T-cell (primary cell): ENCODE data around the gene VSTM2B. TPM values are rescaled to one million over a fixed set of nuclear protein-coding genes. Genes with fewer than 3 reads are reported as not detected.

Experiments used
- ATAC-seq, 4 experiments: fragments of 200-7000 bp in 3 of 4; fragments of 150-1000 bp in 1 of 4; cut with Tn5 transposase; replicated peaks in 1 of 4; 1 replicate in 3 of 4; 2 replicates in 1 of 4; pipeline ENCODE4 v1.10.0; 2021; ENCODE audit warnings: moderate library complexity in 3 of 4, mild to moderate bottlenecking in 2 of 4, moderate number of reproducible peaks in 1 of 4
- CTCF ChIA-PET, 2 donors: fragments of 300-600 bp; sonication (Branson Sonifier 250); formaldehyde crosslinking; loops; one replicate each; lab custom pipeline; 2022; ENCODE audit warnings: antibody characterized with exemption in 2 of 2; lab: Charles Lee
- POLR2A ChIA-PET, 2 donors: fragments of 300-600 bp; sonication (Branson Sonifier 250); formaldehyde crosslinking; loops; one replicate each; lab custom pipeline; 2022; ENCODE audit warnings: antibody characterized with exemption in 2 of 2; lab: Charles Lee
- DNase-seq, 35 experiments: peaks; one replicate each; pipeline versions ENCODE4 v3.0.0 to v3.0.0-alpha.2; 2013 to 2023
- H3K27ac ChIP-seq: one replicate; pipeline ENCODE4 v1.5.1; 2013; ENCODE audit warnings: low read length
- H3K27me3 ChIP-seq, 2 experiments: replicated peaks in 1 of 2; 1 replicate in 1 of 2; 2 replicates in 1 of 2; pipeline versions ENCODE4 v1.6.1 to v1.7.0; 2013; ENCODE audit warnings: low read length in 1 of 2, mixed read lengths in 1 of 2; ENCODE audit not compliant: control insufficient read depth in 2 of 2, insufficient read depth in 2 of 2; ENCODE audit errors: extremely low read depth in 1 of 2
- H3K36me3 ChIP-seq, 2 donors: 1 replicate in 1 of 2; 2 replicates in 1 of 2; pipeline versions ENCODE4 v1.6.1 to v1.7.0; 2013; ENCODE audit warnings: low read length in 1 of 2; ENCODE audit not compliant: control insufficient read depth in 2 of 2, insufficient read depth in 1 of 2; ENCODE audit errors: extremely low read depth in 1 of 2
- H3K4me1 ChIP-seq, 2 experiments: 1 replicate in 1 of 2; 2 replicates in 1 of 2; pipeline versions ENCODE4 v1.6.1 to v1.7.0; 2013; ENCODE audit warnings: low read length in 2 of 2, mixed read lengths in 1 of 2; ENCODE audit not compliant: insufficient read depth in 2 of 2, control insufficient read depth in 1 of 2; ENCODE audit errors: extremely low read depth in 1 of 2
- H3K4me3 ChIP-seq, 2 donors: 1 replicate in 1 of 2; 2 replicates in 1 of 2; pipeline versions ENCODE4 v1.5.1 to v1.7.0; 2013; ENCODE audit warnings: mild to moderate bottlenecking in 2 of 2, low read length in 1 of 2, moderate library complexity in 1 of 2; ENCODE audit not compliant: control insufficient read depth in 1 of 2; ENCODE audit errors: extremely low read depth in 1 of 2
- H3K9me3 ChIP-seq: 2 replicates; pipeline ENCODE4 v1.7.0; 2013
- H3K27ac Mint-ChIP-seq, 2 donors: one replicate each; pipeline ENCODE4 v1.8.0; 2020 to 2021; ENCODE audit warnings: mild to moderate bottlenecking in 2 of 2, mixed read lengths in 2 of 2
- H3K27me3 Mint-ChIP-seq, 2 donors: one replicate each; pipeline ENCODE4 v1.8.0; 2021 to 2022; ENCODE audit warnings: mixed read lengths in 2 of 2
- H3K36me3 Mint-ChIP-seq: one replicate; pipeline ENCODE4 v1.8.0; 2021; ENCODE audit warnings: mixed read lengths
- H3K4me1 Mint-ChIP-seq, 3 donors: one replicate each; pipeline ENCODE4 v1.8.0; 2020 to 2022; ENCODE audit warnings: mixed read lengths in 3 of 3, mild to moderate bottlenecking in 1 of 3
- H3K4me3 Mint-ChIP-seq, 3 donors: one replicate each; pipeline ENCODE4 v1.8.0; 2020 to 2022; ENCODE audit warnings: mild to moderate bottlenecking in 3 of 3, mixed read lengths in 3 of 3, moderate library complexity in 3 of 3
- H3K9me3 Mint-ChIP-seq, 3 donors: one replicate each; pipeline ENCODE4 v1.8.0; 2020 to 2022; ENCODE audit warnings: mixed read lengths in 3 of 3
- WGBS: methylation state at CpG from one replicate; pipeline ENCODE4 v1.1.5; 2013; ENCODE audit warnings: missing lambda C conversion rate; ENCODE audit not compliant: insufficient coverage; 5-methylcytosine and 5-hydroxymethylcytosine counted together
- total RNA-seq, 35 experiments: library from RNA in 6 of 35; stranded (reverse) in 6 of 35; fragments of 120-200 nt in 1 of 35; gene quantifications; one replicate each; pipeline versions ENCODE4 v1.2.1 to v1.2.4 and lab custom pipeline; 2013 to 2026

The VSTM2B gene
- total RNA-seq, 5 donors from 2014 or later (not counting 1 experiment from before 2014, with no cell fraction given), result not detected

DNA sequence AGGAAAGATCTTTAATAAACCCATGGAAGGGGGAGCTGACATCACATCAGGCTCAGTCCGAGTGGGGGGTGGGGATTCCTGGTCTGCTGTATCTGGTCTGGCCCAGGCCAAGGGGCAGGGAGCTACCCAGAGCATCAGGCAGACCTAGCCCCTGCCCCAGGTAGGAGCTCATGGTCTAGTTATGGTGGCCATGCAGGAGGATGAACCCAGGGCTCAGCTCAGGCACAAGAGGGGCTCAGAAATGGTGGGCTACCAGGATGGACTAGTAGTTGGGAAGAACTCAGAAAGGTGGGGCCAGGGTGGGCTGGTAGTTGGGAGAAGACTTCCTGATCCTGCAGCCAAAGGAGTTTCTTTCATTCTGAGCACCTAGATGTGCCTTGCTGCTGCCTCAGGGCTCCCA, 14.3 kb downstream of the VSTM2B start:
- Histone ChIP-seq H3K27ac (no peak overlapping the region), H3K27me3 (peaks cover 0 to 43% of the 10 kb centered on the region in 2 experiments), H3K36me3 (no peaks in the 10 kb centered on the region), H3K9me3 (no peaks in the 10 kb centered on the region), H3K4me3 (no peak overlapping the region), H3K4me1 (no peaks in the 10 kb centered on the region)
- H3K27ac Mint-ChIP-seq, result no peak overlapping the region
- H3K36me3 Mint-ChIP-seq, result no peaks in the 10 kb centered on the region
- no peaks in the 10 kb centered on the region for H3K4me1 Mint-ChIP-seq
- ATAC-seq, result no peak
- ChIA-PET CTCF (no interaction called here), POLR2A (no interaction called here)
- H3K4me3 Mint-ChIP-seq, result no peak overlapping the region
- H3K27me3 Mint-ChIP-seq, result peaks cover 16 to 27% of the 10 kb centered on the region in 2 donors
- H3K9me3 Mint-ChIP-seq, result peaks cover 0 to 4% (median 4%) of the 10 kb centered on the region in 3 donors
- no peak for DNase-seq
- WGBS, result 20% methylated on average over 1 of the region's 1 CpG

DNA sequence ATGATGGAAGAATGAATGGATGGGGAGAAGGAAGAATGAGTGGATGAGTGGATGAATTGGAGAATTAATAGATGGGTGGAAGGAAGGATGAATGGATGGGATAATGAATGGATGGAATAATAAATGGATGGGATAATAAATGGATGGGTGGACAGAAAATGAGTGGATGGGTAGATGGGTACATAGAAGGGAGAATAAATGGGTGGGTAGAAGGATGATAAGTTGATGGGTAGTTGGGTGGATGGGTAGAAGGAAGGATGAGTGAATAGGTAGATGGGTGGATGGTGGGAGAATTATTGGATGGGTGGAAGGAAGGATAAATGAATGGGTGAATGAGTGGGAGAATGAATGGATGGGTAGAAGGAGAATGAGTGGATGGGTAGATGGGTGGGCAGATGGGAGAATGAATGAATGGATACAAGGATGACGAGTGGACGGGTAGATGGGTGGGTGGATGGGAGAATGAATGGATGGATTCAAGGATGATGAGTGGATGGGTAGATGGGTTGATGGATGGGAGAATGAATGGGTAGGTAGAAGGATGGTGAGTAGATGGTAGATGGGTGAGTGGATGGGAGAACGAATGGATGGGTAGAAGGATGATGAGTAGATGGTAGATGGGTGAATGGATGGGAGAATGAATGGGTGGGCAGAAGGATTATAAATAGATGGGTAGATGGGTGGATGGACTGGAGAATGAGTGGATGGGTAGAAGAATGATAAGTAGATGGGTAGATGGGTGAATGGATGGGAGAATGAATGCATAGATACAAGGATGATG, 15.9 kb downstream of the VSTM2B start:
- DNase-seq, result no peak
- no peak overlapping the region for H3K27ac Mint-ChIP-seq
- Histone ChIP-seq H3K27ac (no peak overlapping the region), H3K36me3 (no peaks in the 10 kb centered on the region), H3K9me3 (no peaks in the 10 kb centered on the region), H3K4me1 (no peaks in the 10 kb centered on the region), H3K4me3 (no peak overlapping the region), H3K27me3 (peaks cover 0 to 41% of the 10 kb centered on the region in 2 experiments)
- CTCF ChIA-PET, result no interaction called here
- H3K36me3 Mint-ChIP-seq, result no peaks in the 10 kb centered on the region
- 75% methylated on average over 3 of the region's 3 CpGs for WGBS
- H3K4me3 Mint-ChIP-seq, result no peak overlapping the region
- no peak for ATAC-seq
- peaks cover 0 to 4% (median 4%) of the 10 kb centered on the region in 3 donors for H3K9me3 Mint-ChIP-seq
- POLR2A ChIA-PET, result no interaction called here
- no peaks in the 10 kb centered on the region for H3K4me1 Mint-ChIP-seq
- H3K27me3 Mint-ChIP-seq, result peaks cover 15 to 23% of the 10 kb centered on the region in 2 donors

DNA sequence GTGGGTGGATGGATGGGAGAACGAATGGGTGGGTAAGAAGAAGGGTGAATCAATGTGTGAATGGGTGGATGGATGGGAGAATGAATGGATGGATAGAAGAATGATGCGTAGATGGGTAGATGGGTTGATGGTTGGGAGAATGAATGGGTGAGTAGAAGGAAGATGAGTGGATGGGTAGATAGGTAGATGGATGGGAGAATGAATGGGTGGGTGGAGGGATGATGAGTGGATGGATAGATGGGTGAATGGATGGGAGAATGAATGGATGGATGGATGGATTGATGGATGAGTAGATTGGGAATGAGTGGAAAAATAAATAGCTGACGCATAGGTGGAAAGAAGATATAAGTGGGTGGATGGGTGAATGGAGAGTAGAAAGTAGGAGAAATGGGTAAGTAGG, 16.5 kb downstream of the VSTM2B start:
- peaks cover 17 to 25% of the 10 kb centered on the region in 2 donors for H3K27me3 Mint-ChIP-seq
- no peak overlapping the region for H3K27ac ChIP-seq

GRCh38 chr19:29542776-29543175, 17.0 kb downstream of the VSTM2B start:
- no peak for DNase-seq
- Histone ChIP-seq H3K36me3 (no peaks in the 10 kb centered on the region), H3K9me3 (no peaks in the 10 kb centered on the region), H3K4me3 (no peak overlapping the region), H3K27ac (no peak overlapping the region), H3K27me3 (peaks cover 0 to 38% of the 10 kb centered on the region in 2 experiments), H3K4me1 (no peaks in the 10 kb centered on the region)
- Mint-ChIP-seq H3K4me1 (no peaks in the 10 kb centered on the region), H3K9me3 (peaks cover 0 to 4% (median 4%) of the 10 kb centered on the region in 3 donors), H3K4me3 (no peak overlapping the region), H3K27ac (no peak overlapping the region), H3K36me3 (no peaks in the 10 kb centered on the region), H3K27me3 (peaks cover 20 to 29% of the 10 kb centered on the region in 2 donors)
- no peak for ATAC-seq
- ChIA-PET CTCF (no interaction called here), POLR2A (no interaction called here)
- no CpG with 5 or more reads among the region's 3 CpGs for WGBS

More for the DNA sequence above, 16.5 kb downstream of the VSTM2B start:
- Histone ChIP-seq H3K36me3 (no peaks in the 10 kb centered on the region), H3K27me3 (peaks cover 0 to 41% of the 10 kb centered on the region in 2 experiments), H3K9me3 (no peaks in the 10 kb centered on the region), H3K4me1 (no peaks in the 10 kb centered on the region), H3K4me3 (no peak overlapping the region)
- Mint-ChIP-seq H3K4me1 (no peaks in the 10 kb centered on the region), H3K9me3 (peaks cover 0 to 4% (median 4%) of the 10 kb centered on the region in 3 donors), H3K36me3 (no peaks in the 10 kb centered on the region), H3K27ac (no peak overlapping the region), H3K4me3 (no peak overlapping the region)
- no peak for DNase-seq
- WGBS, result 64% methylated on average over 3 of the region's 3 CpGs
- POLR2A ChIA-PET, result no interaction called here
- CTCF ChIA-PET, result no interaction called here
- no peak for ATAC-seq

DNA sequence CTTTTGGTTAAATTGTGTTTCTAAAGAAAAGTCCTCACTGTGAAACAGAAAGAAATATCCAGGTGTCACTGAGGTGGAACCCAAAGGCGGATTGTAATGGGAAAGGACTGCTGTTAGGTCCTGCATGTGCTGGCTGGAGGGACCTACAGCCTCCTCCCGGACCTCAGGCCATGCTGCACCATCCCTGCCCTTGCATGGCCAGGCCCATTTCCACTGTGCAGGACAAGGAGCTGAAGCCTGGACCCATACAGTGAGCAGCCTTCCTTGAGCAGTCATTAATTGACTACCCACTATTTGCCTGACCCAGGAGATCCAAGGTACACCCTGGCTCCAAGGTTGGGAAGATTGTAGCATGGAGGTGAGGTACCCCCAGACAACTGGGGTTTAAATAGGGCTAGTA, 17.6 kb downstream of the VSTM2B start:
- H3K4me3 Mint-ChIP-seq, result no peak overlapping the region
- no peak overlapping the region for H3K27ac Mint-ChIP-seq
- DNase-seq (no peak), ATAC-seq (no peak)
- peaks cover 0 to 4% (median 2%) of the 10 kb centered on the region in 3 donors for H3K9me3 Mint-ChIP-seq
- H3K4me1 Mint-ChIP-seq, result no peaks in the 10 kb centered on the region
- H3K27ac ChIP-seq, result no peak overlapping the region
- H3K36me3 ChIP-seq, result no peaks in the 10 kb centered on the region
- H3K27me3 Mint-ChIP-seq, result peaks cover 18 to 27% of the 10 kb centered on the region in 2 donors
- 50% methylated on average over 2 of the region's 2 CpGs for WGBS
- no peak overlapping the region for H3K4me3 ChIP-seq
- H3K27me3 ChIP-seq, result peaks cover 0 to 37% of the 10 kb centered on the region in 2 experiments
- no peaks in the 10 kb centered on the region for H3K36me3 Mint-ChIP-seq
- H3K9me3 ChIP-seq, result no peaks in the 10 kb centered on the region
- CTCF ChIA-PET, result no interaction called here
- no peaks in the 10 kb centered on the region for H3K4me1 ChIP-seq
- POLR2A ChIA-PET, result no interaction called here

DNA sequence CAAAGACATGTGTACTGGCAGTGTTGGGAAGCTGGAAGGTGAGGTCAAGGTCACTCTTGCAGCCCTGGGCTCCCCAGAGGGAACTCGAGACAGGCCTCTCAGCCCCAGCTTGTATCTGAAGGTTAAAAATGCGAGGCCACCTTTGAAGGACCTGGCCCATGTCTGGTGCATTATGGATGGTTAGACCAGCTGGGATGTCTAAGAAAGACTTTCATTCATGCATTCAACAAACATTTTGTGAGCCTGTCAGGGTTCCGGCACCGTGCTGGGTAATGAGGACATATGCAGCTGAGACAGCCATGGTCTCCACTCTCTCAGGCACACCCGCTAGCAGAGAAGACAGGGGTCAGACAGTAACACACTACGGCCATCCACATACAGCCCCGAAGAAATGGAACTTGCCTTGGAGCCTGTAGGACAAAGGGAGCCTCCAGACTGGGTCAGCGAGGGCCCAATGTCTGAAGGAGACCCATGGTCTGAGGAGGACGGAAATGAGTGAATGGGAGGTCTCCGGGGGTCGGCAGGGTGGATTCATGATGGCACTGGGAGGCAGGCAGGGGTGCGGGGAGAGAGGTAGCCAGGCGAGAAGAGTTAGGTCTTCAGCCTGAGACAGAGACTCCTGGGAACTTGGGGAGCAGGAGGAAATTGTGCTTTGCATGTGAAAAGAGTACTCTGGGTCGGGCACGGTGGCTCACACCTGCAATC, 19.0 kb downstream of the VSTM2B start:
- H3K27ac ChIP-seq, result no peak overlapping the region
- no peaks in the 10 kb centered on the region for H3K9me3 ChIP-seq
- ATAC-seq (no peak), DNase-seq (no peak)
- Mint-ChIP-seq H3K27me3 (peaks cover 15 to 22% of the 10 kb centered on the region in 2 donors), H3K4me3 (no peak overlapping the region), H3K4me1 (no peaks in the 10 kb centered on the region), H3K36me3 (no peaks in the 10 kb centered on the region), H3K27ac (no peak overlapping the region), H3K9me3 (peaks cover 0 to 4% (median 0%) of the 10 kb centered on the region in 3 donors)
- H3K4me3 ChIP-seq, result no peak overlapping the region
- ChIA-PET POLR2A (no interaction called here), CTCF (no interaction called here)
- no peaks in the 10 kb centered on the region for H3K36me3 ChIP-seq
- H3K27me3 ChIP-seq, result peaks cover 0 to 40% of the 10 kb centered on the region in 2 experiments
- WGBS, result 83% methylated on average over 12 of the region's 15 CpGs
- H3K4me1 ChIP-seq, result no peaks in the 10 kb centered on the region
